GM19452 (cell line): ENCODE results near the gene ILF2.
A peak's percentile ranks its signal among the peaks of the same experiment; 100 is the strongest.
"Not testable (repeated sequence)": the region's sequence is repeated elsewhere in the genome, so short reads cannot be mapped to it uniquely, and the experiment has no call there.

Experiments
- ATAC-seq: cut with Tn5 transposase; IDR thresholded peaks from one replicate; pipeline ENCODE4 v1.9.1; 2021; ENCODE audit not compliant: unreplicated experiment

Gene ILF2

DNA sequence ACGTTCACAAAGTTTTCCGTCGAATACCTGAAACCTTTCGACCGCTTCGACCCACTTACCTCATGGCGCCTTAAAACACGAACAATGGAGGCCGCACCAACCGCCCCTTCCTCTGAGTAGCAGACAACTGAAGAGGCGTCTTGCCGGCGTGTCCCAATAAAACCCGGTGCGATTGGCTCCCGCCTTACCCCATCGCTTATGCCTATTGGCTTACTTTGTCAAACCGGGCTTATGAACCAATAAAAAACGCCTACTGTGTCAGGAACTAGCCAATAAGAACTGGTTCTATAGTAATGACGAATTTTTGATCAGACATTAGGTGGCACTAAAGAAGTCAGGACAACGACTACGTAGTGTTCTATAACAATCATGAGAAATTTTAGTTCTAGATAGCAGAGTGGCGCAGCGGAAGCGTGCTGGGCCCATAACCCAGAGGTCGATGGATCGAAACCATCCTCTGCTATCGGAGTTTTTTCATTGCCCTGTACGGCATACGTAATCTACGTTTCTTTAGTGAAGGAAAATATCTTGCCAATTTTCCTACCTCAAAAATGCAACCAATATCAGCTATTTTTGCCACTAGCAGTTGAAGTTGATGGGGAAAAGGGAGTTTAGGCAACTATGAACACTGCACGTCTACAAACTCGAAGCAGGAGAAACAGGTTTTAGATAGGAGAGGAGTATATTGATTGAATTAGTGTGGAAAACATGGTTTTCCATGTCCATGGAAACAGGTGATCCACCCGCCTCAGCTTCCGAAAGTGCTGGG is at the start of gene ILF2:
Gene ILF2 (minus strand): TSS at position 135 of the 769 bp plus-strand sequence. CDS start 71 bp downstream, at position 64.
- peak; percentile 88 for ATAC-seq

DNA sequence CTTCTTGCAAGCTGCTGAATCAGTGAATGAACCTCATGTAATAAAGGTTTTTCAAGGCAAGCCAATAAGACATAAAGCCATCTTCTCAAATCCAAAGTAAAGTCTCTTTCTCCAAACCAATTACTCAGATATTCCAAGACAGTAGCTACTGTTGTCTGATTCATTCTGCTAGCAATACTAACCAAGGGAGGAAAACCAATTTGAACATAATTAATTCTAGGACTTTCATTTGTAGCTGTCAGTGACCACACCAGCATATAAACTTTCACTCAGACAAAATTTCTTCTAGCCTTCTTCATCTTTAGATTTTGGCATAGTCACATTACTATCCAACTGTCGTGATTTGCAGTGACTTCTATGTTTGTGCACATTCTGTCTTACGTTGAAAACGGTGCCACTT is 46.5 kb upstream of the ILF2 start:
- ATAC-seq: no peak

DNA sequence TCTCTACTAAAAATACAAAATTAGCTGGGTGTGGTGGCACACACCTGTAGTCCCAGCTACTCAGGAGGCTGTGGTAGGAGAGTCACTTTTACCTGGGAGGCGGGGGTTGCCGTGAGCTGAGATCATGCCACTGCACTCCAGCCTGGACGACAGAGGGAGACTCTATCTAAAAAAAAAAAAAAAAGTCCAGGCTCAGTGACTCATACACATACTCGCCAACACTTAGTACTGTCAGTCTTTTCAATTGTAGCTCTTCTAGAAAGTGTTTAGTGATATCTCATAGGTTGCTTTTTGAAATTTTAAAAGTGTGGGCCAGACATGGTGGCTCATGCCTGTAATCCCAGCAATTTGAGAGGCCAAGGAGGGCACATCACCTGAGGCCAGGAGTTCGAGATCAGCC is 45.4 kb upstream of the ILF2 start:
- ATAC-seq: not testable (repeated sequence)

DNA sequence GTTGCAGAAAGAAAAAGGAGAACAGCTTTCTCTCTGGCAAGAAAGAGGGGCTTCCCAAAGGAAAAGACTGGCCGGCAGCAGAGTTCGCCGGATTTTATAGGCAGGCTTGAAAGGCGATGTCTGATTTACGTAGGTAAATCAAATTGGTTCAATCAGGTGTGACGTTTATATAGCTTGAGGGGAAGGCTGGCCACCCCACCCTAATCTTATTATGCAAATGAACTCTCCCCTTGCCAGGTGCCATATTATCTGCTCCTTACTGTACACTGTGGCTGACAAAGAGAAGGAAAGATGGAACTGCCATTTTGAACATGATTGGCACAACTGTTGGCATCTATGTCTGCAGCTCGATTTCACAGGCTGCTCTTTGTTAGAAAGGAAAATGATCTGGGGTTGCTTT is 40.2 kb upstream of the ILF2 start:
- ATAC-seq: no peak

DNA sequence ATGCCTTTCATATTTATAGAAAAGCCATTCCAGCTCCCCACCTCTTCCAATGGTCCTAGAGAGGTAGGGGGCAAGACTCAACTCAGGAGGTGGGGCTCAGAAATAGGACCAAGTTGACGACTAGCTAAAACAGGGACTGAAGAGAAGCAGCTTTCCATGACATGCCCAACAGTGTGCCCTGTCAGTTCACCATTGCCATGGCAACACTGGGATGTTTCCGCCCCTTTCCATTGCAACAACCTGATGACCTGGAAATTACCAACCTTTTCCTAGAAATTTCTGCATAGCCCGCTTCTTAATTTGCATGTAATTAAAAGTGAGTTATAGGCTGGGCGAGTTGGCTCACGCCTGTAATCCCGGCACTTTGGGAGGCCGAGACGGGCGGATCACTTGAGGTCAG is 34.7 kb upstream of the ILF2 start:
- ATAC-seq: no peak

DNA sequence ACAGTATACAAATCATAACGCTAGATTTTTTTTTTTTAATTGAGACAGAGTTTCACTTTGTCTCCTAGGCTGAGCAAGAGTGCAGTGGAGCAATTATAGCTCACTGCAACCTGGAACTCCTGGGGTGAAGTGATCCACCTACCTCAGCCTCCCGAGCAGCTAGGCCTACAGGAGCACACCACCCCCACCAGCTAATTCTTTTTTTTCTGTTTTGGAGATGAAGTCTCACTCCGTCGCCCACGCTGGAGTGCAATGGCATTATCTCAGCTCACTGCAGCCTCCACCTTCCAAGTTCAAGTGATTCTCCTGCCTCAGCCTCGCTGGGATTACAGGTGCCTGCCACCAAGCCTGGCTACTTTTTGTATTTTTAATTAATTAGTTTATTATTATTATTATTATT is 29.0 kb upstream of the ILF2 start:
- no peak for ATAC-seq

DNA sequence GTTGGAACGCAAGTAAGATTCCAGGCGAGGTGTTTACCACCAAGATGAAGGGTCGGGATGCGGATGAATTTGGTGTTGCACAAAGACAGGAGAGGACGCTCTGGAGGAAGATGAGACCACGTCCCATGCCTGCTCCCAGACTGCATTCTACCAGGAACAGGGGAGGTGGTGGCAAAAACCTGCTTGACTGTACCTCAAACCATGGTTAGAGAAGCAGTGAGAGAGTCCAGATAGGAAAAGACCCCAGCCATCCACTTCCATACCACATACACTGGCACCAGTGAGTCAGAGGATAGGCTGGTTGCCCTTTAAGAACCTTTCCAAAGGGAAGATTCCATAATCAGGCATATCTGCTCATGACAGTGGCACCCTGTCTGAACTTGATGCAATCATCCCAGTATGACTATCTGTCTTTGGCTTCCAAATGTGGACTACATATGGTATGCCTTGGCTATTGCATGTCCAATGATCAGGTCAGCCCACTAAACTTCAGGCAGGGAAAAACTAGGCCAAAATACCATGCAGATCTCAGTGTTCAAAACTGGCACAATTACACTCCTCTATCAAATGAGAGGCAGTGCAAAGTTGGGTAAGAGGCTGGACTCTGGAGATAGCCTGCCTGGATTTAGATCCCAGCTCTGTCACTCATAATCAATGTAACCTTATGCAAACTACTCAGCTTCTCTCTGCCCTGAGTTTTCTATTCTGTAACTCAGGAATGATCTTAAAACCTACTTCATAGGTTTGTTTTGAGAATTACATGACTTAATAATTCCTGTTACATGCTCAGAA is 28.3 kb upstream of the ILF2 start:
- ATAC-seq: no peak

DNA sequence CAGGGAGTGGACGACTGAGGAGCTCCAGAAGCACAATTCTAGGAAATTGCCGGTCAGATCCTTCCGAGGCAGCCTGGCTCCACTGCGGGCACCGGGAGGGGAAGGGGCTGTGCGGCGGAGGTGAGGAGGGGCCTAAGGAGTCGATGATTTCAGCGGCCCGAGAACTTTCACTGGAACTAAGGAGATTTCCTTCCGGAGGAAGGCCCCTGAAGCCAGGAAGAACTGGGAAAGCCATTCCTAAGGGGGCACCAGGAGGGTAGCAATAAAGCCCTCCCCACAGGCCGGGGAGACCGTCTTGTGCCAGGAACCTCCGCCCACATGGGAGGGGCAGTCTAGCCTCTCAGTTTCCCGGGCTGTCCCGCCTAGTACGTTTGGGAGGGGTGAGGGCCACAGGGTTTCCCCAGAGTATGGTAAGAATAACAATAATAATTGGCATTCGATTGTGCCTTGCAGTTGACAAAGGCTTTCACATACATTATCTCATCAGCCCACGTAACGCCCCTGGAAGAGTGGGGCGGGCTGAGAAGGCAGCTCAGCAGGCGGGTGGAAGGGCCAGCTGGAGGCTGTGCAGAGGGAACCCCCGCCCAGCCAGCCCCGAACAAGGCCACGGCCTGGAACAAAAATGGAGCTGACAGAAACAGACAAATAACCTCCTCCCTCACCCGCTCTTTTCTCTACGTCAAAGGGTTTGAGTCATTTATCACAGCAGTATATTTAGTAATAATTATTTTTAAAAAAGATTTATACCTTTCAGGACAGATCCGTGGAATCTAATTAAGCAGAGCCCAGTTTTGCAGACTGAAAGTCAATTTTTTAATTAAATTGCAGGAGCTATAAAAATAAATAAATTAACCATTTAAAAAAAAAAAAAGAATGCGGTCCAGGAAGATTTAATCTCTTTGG is 27.5 kb upstream of the ILF2 start:
- no peak for ATAC-seq

DNA sequence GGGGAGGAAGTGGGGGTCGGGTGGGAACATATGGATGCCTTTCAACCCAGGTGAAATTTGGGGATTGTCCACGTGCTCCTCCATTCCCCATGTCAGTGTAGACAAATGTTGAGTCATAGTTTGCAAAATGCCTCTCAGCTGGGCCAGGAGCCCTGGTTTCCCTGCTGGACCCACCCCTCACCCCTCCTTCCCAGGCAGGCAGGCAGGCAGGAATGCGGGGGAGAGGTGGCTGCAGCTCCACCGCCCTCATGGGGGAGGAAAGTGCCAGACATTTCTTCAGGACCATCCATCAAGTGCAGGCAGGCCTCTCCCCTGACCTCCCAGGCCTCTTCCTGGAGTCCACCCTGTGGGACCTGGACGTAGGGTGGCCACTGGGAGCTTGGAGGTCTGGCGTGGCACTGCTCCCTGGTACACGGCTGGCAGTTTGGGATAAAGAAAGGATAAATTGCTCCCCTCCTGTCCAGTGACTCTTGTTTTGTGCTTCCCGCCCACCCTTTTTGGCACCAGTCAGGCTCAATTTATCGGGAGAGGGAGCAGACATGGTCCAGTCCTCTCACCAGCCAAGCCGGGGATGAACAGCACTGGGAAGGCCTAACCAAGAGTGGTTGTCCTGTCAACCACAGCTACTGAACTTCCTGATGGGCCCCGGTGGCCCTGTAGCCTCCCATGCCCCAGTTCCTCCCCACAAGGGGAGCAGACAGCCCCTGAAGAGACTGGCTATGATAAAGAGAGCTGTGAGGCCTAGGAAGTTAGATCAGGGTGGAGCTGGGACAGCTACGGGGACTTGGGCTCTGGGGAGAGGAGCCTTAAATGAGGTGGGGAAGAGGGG is 26.6 kb upstream of the ILF2 start:
- ATAC-seq: no peak

DNA sequence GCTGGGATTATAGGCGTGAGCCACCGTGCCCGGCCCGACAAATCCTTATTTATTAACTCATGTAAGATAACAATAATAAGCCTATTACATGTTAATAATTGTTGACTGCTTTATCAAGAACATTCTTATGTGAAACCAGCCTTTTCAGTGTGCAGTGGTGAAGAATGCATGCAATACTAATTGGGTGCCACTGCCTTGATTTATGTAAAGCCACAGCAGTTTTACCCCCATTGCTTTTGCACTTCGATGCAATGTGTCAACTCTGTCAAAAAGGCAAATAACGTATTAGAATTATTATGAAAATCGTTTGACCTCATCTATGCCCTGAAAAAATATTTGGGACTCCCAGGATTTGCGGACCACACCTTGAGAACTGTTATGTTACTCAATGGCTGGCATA is 25.9 kb upstream of the ILF2 start:
- no peak for ATAC-seq

DNA sequence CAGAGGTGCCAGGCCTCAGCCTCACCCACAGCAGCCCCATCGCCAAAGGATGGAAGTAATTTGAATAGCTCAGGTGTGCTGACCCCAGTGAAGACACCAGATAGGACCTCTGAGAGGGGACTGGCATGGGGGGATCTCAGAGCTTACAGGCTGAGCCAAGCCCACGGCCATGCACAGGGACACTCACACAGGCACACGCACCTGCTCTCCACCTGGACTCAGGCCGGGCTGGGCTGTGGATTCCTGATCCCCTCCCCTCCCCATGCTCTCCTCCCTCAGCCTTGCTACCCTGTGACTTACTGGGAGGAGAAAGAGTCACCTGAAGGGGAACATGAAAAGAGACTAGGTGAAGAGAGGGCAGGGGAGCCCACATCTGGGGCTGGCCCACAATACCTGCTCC is 22.7 kb upstream of the ILF2 start:
- no peak for ATAC-seq

DNA sequence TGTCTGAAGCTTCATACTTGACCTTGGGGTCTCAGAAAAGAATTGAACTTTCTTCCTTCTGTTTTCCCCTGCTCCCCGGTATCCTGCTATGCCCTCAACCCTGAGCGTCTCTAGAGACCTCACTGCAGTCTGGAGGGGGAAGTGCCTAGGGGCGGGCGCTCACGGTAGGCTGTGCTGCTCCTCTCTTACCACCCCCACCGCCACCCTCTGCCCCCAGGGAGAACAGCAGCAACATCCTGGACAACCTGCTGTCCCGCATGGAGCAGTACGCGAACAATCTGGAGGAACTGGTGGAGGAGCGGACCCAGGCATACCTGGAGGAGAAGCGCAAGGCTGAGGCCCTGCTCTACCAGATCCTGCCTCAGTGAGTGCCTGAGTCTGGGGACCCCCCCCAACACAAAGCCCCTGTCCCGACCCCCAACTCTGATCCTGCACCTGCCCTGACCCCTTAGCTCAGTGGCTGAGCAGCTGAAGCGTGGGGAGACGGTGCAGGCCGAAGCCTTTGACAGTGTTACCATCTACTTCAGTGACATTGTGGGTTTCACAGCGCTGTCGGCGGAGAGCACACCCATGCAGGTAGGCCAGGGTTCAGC is 18.0 kb upstream of the ILF2 start:
- no peak for ATAC-seq

DNA sequence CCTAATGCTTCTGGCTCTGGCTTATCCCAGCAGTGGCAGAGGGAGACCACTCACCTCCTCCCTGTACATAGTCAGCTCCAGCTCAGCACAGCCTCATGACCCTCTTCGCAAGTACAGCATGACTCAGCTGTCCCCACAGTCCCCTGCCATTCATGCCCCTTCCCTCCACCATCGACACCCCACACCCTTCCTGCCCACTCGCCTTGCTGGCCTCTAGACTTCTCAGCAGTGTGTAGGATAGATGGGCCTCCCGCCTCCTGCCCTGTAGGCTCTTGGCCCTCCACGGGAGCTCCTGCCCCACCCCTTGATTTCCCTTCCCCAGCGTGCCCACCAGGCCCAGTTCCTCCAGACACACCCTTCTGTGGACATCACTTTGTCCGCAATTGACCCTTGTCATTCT is 17.5 kb upstream of the ILF2 start:
- no peak for ATAC-seq

DNA sequence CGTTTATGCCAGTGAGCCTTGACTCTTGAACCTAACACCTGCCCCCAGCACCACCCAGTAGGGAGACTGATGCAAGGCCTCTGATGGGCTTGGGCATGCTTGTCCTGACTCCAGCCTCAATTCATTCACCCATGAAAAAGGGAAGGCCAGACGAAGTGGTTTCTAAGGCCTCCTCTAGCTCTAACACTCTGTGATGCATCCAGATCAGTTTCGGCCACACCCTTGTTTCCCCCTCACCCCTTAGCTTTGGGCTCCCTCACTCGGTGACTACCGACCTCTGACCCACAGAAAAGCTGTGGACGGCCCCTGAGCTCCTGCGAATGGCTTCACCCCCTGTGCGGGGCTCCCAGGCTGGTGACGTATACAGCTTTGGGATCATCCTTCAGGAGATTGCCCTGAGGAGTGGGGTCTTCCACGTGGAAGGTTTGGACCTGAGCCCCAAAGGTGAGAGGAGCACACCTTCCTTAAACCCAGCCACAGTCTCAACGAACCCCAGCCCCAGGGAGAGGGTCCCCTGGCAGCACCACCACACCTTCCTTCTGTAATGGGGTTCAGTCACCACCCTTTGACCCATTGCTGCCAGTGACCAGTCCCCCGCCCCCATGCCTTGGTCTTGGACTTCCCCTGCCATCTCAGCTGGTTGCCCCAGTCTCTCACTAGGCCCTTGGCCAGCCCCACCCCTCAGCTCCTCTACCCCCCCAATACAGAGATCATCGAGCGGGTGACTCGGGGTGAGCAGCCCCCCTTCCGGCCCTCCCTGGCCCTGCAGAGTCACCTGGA is 16.7 kb upstream of the ILF2 start:
- ATAC-seq: no peak

DNA sequence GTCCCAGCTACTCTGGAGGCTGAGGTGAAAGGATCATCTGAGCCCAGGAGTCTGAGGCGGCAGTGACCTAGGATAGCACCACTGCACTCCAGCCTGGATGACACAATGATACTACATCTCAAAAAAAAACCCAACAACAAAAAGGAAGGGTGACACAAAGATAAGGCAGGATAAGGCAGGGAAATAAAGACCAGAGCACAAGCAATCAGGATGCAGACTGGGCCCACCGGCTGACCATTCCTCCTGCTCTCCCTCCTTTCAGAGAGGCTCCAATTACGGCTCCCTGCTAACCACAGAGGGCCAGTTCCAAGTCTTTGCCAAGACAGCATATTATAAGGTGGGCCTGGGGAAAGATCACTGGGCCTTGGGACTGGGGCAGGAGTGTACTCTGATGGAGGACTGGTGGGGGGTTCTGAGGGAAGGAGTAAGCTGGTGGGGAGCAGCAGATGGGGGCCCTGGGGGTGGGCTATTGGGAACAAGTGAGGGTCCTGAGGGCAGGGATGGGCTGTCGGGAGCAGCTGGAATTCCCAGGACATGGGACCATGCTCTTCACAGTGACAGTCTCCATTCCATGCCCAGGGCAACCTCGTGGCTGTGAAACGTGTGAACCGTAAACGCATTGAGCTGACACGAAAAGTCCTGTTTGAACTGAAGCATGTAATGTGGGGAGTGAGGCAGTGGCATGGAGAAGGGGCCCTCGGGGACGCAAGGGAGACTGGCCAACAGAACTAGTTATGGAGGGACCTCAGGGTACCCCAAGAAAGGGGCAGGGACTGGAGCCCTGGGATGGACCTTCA is 14.9 kb upstream of the ILF2 start:
- ATAC-seq: no peak

DNA sequence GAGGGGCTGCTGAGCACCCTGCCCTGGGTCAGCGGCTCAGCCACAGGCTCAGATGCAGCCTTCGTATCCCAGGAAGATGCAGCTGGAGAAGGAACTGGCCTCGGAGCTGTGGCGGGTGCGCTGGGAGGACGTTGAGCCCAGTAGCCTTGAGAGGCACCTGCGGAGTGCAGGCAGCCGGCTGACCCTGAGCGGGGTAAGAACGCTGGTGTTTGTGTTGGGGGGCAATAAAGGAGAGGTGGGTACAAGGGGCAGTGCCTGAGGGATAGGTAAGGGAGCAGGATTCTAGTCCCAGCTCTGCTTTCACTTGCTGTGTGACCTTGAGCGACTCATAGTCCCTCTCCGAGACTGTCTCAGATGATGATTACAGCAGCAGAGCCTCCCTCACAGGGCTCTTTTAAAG is 14.1 kb upstream of the ILF2 start:
- no peak for ATAC-seq

DNA sequence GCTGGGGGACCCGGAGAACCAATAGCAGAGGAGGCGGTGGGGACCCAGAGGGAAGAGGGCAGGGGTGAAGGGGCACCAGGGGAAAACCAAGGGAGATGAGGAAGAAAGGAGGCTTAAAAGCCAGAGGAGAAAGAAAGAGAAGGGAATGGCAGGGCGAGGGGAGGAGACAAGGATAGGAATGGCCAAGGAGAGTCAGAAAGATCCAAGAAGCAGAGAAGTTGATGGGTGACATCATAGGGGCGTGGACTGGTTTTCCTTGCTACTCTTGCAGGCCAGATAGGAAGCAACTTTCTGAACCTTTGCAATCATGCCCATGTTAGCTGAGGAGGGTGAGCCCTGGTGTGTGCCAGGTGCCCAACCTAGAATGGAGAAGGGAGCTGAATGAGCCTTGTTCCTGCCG is 13.1 kb upstream of the ILF2 start:
- no peak for ATAC-seq

DNA sequence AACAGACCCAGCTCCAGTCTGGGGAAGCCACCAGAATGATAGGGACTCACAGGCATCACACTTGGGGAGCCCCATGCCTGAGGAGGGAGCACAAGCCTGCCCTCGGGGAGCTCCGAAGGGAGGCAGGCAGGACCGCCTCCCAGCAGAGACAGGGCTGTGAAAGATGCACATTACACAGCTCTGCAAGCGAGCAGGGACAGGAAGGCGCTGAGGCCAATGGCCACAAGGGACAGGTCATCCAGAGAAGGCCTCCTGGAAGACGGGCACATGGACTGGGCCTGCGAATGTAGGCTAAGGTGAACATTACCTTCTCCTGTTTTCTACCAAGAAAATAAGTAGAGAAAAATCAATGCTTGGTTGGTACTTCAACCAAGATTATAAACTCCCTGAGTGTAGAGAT is 11.9 kb upstream of the ILF2 start:
- no peak for ATAC-seq

DNA sequence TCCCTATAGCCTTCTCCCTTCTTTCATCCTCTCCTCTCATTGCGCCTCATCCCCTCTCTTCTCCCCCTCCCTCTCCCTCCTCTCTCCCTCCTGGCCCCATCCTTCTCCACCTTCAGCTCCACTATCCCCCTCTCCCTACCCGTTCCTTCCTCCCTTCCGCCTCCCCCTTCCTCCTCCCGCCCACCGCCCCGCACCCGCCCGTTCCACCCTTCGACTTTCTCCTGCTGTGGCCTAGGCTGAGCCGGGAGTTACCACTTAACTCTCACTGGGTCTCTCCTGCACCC is 9.3 kb upstream of the ILF2 start:
- no peak for ATAC-seq
